Body of pancreas (tissue), 4 donors: ENCODE results near the gene ST6GALNAC4. TPM values are rescaled to one million over a fixed set of nuclear protein-coding genes. Genes with fewer than 3 reads are reported as not detected.
A peak's percentile ranks its signal among the peaks of the same experiment; 100 is the strongest.

Experiments
- ATAC-seq: fragments of 150-250 bp; one replicate; pipeline ENCODE4 v1.9.1; 2016
- DNase-seq, 4 donors: peaks; one replicate each; pipeline ENCODE4 v3.0.0-alpha.2; 2019
- H3K27ac ChIP-seq, 4 donors: fragments of 200-600 bp; sonication (generic); 1 replicate in 3 of 4; 2 replicates in 1 of 4; pipeline versions ENCODE4 v1.5.1 to v1.6.1; 2016 to 2019; ENCODE audit warnings: mild to moderate bottlenecking in 1 of 4, mixed read lengths in 1 of 4, moderate library complexity in 1 of 4
- H3K27me3 ChIP-seq, 2 donors: fragments of 200-600 bp; sonication (generic); one replicate each; pipeline ENCODE4 v1.6.0; 2016; ENCODE audit warnings: mild to moderate bottlenecking in 1 of 2
- H3K36me3 ChIP-seq, 2 donors: fragments of 200-600 bp; sonication (generic); replicated peaks in 1 of 2; 2 replicates each; pipeline ENCODE4 v1.5.1; 2016; ENCODE audit warnings: low read depth in 2 of 2; ENCODE audit not compliant: insufficient read depth in 1 of 2
- H3K4me1 ChIP-seq: fragments of 200-600 bp; sonication (generic); one replicate; pipeline ENCODE4 v1.6.0; 2016
- H3K4me3 ChIP-seq, 2 donors: fragments of 200-600 bp; sonication (generic); 1 replicate in 1 of 2; 2 replicates in 1 of 2; pipeline ENCODE4 v1.5.1; 2016 to 2019
- H3K9me3 ChIP-seq, 3 donors: fragments of 200-600 bp; sonication (generic); 1 replicate in 2 of 3; 2 replicates in 1 of 3; pipeline ENCODE4 v1.5.1; 2016
- POLR2A ChIP-seq, 3 donors: fragments of 450-650 bp; IDR thresholded peaks; one replicate each; pipeline ENCODE4 v1.6.1; 2016; ENCODE audit warnings: antibody characterized with exemption in 3 of 3, mild to moderate bottlenecking in 2 of 3
- WGBS, 2 donors: methylation state at CpG; one replicate each; pipeline ENCODE4 v1.1.5; 2017; 5-methylcytosine and 5-hydroxymethylcytosine counted together
- intact Hi-C: fragments of 100-400 bp; cut with DNase I; formaldehyde crosslinking; loops from one replicate; pipeline ENCODE4 v1.15.1; 2023
- total RNA-seq, 2 donors: library from RNA; depleted of rRNA; stranded (reverse); fragments of >200 nt; gene quantifications; one replicate each; pipeline ENCODE4 v1.1.0, GENCODE V29; 2016
- TF ChIP-seq, protein P1 (sequence below), 7 experiments: fragments of 450-650 bp in 4 of 7; fragments of 200-600 bp in 3 of 7; sonication (generic) in 3 of 7; IDR thresholded peaks; one replicate each; pipeline ENCODE4 v1.5.1; 2016 to 2019; ENCODE audit warnings: antibody characterized with exemption in 7 of 7

ST6GALNAC4 gene
- total RNA-seq, 2 donors from 2014 or later: 36.6 to 63.8 TPM

GRCh38 chr9:127904561-127905003 lies 12.3 kb downstream of the ST6GALNAC4 start:
- Histone ChIP-seq H3K27me3 (no peaks in the 10 kb centered on the region), H3K9me3 (no peaks in the 10 kb centered on the region), H3K4me3 (no peak overlapping the region), H3K27ac (peak overlapping the region; percentile 40 to 88 (median 80)), H3K4me1 (peaks cover 51% of the 10 kb centered on the region), H3K36me3 (no peaks in the 10 kb centered on the region)
- intact Hi-C loops: no loop called here
- ATAC-seq (peak; percentile 62), DNase-seq (peak; percentile 49 to 81 (median 77))
- TF ChIP-seq, protein P1, sequence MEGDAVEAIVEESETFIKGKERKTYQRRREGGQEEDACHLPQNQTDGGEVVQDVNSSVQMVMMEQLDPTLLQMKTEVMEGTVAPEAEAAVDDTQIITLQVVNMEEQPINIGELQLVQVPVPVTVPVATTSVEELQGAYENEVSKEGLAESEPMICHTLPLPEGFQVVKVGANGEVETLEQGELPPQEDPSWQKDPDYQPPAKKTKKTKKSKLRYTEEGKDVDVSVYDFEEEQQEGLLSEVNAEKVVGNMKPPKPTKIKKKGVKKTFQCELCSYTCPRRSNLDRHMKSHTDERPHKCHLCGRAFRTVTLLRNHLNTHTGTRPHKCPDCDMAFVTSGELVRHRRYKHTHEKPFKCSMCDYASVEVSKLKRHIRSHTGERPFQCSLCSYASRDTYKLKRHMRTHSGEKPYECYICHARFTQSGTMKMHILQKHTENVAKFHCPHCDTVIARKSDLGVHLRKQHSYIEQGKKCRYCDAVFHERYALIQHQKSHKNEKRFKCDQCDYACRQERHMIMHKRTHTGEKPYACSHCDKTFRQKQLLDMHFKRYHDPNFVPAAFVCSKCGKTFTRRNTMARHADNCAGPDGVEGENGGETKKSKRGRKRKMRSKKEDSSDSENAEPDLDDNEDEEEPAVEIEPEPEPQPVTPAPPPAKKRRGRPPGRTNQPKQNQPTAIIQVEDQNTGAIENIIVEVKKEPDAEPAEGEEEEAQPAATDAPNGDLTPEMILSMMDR (IDR thresholded peaks at IDR 0.05): no peak
- TF ChIP-seq POLR2A (IDR thresholded peaks at IDR 0.05): peak in 1 of 3 donors; percentile 41
- 27 to 65% methylated on average over 8 to 12 of the region's 12 CpGs for WGBS, 2 donors

- ATAC-seq: no peak
- no peaks in the 10 kb centered on the region for H3K27me3 ChIP-seq
- H3K27ac ChIP-seq: peak overlapping the region; percentile 40 to 88 (median 80)
- H3K4me1 ChIP-seq: peaks cover 51% of the 10 kb centered on the region
- intact Hi-C loops: no loop called here
- peak in 1 of 3 donors; percentile 6 for TF ChIP-seq POLR2A (IDR thresholded peaks at IDR 0.05)
- TF ChIP-seq, protein P1 (IDR thresholded peaks at IDR 0.05): no peak
- peak; percentile 43 to 62 (median 52) for DNase-seq
- no peaks in the 10 kb centered on the region for H3K9me3 ChIP-seq
- 59 to 70% methylated on average over 8 to 17 of the region's 17 CpGs for WGBS, 2 donors
- H3K4me3 ChIP-seq: no peak overlapping the region
- no peaks in the 10 kb centered on the region for H3K36me3 ChIP-seq
These were observed 13.0 kb downstream of the ST6GALNAC4 start for GRCh38 chr9:127903557-127904475.

- 1 to 20% methylated on average over 1 to 49 of the region's 89 CpGs for WGBS, 2 donors
- intact Hi-C loops: no loop called here
- peak; percentile 81 for ATAC-seq
- Histone ChIP-seq H3K4me3 (peak within 1 kb of the TSS; percentile 57 to 95), H3K4me1 (peaks cover 47% of the 10 kb centered on the region), H3K27ac (peak within 1 kb of the TSS; percentile 33 to 89 (median 78)), H3K36me3 (peaks cover 2 to 9% of the 10 kb centered on the region in 2 donors), H3K27me3 (no peaks in the 10 kb centered on the region), H3K9me3 (no peaks in the 10 kb centered on the region)
- TF ChIP-seq, protein P1 (IDR thresholded peaks at IDR 0.05): peak in 1 of 7 experiments; percentile 2
- peak in 2 of 3 donors; percentile 14 to 27 for TF ChIP-seq POLR2A (IDR thresholded peaks at IDR 0.05)
- peak; percentile 62 to 79 (median 74) for DNase-seq
These were observed 17.5 kb downstream of the ST6GALNAC4 start, which contains the start of gene ST6GALNAC6 for GRCh38 chr9:127899128-127899943. Gene ST6GALNAC6 (minus strand): TSS chr9:127899603. CDS start chr9:127897981, 1,622 bp downstream.

DNA sequence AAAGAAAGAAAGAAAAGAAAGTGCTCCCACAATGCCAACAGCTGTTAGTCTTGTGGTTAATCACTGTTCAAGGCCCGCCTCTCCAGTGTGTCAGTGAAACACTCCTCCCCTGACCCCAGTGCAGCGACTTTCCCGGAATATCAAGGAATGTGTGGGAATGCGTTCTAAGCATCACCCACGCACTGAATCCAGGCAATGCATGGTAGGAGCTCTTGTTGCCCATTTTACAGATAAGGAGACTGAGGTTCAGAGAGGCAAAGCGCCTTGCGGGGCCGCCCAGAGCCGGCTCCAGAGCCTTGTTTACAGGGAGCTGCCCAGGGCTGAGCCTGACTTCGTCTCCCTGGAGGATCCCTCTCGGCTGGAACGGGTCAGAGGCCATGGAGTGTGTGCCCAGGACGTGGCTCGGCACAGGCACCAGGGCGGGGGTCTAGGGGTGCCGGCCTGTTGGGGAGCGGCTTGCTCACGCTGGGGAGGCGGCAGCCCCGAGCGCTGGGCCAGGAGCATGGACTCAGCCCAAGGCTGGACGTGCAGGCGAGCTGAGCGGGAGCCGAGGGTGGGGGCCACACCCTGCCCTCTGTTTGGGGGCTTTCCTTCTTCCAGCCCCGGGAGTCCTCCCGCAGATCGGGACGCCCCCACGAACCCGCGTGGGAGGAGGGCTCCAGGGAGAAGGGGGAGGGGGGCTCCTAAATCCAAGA lies 18.3 kb downstream of the ST6GALNAC4 start:
- peak overlapping the region; percentile 33 to 89 (median 78) for H3K27ac ChIP-seq
- H3K9me3 ChIP-seq: peaks cover 0 to 5% (median 0%) of the 10 kb centered on the region in 3 donors
- H3K4me1 ChIP-seq: peaks cover 40% of the 10 kb centered on the region
- TF ChIP-seq, protein P1 (IDR thresholded peaks at IDR 0.05): no peak
- TF ChIP-seq POLR2A (IDR thresholded peaks at IDR 0.05): peak in 2 of 3 donors; percentile 8 to 26
- ATAC-seq (peak; percentile 43), DNase-seq (peak; percentile 50 to 71 (median 58))
- intact Hi-C loops: no loop called here
- H3K36me3 ChIP-seq: peaks cover 8 to 17% of the 10 kb centered on the region in 2 donors
- WGBS, 2 donors: 4 to 5% methylated on average over 4 to 32 of the region's 32 CpGs
- peak overlapping the region; percentile 57 to 95 for H3K4me3 ChIP-seq
- H3K27me3 ChIP-seq: no peaks in the 10 kb centered on the region
